Smooth muscle cell of bladder (primary cell): ENCODE measurements around the gene AHR. TPM values are rescaled to one million over a fixed set of nuclear protein-coding genes. Genes with fewer than 3 reads are reported as not detected.

Source experiments
- total RNA-seq: library from RNA; depleted of rRNA; stranded (reverse); fragments of >200 nt; gene quantifications from 2 replicates; pipeline ENCODE4 v1.2.3, GENCODE V29; 2014

Gene AHR
- total RNA-seq: 89.6 and 97.4 TPM in 2 replicates

GRCh38 chr7:17298102-17298839 is at the start of gene AHR:
AHR (plus strand) TSS chr7:17298652; CDS start chr7:17299265, 613 bp downstream.

